ENCODE data around the gene TBX5.

The TBX5 gene

GRCh38 chr12:114425031-114425626 is 19.2 kb upstream of the TBX5 start:
- Histone ChIP-seq H3K4me3 (ENCODE audit: low read length) (no peak overlapping the region), H3F3A (ENCODE audit: control insufficient read depth, insufficient read depth) (no peaks in the 10 kb centered on the region), H3K4me1 (ENCODE audit: control insufficient read depth, low read length) (no peaks in the 10 kb centered on the region), H3K79me2 (ENCODE audit: control insufficient read depth, low read length) (no peaks in the 10 kb centered on the region), H3K27me3 (ENCODE audit: control insufficient read depth, low read length) (no peaks in the 10 kb centered on the region), H3K36me3 (ENCODE audit: control insufficient read depth, low read length) (no peaks in the 10 kb centered on the region), H3K27ac (ENCODE audit: low read depth, low read length) (no peak overlapping the region), H4K20me1 (ENCODE audit: control insufficient read depth, insufficient read depth, low read depth, low read length) (no peaks in the 10 kb centered on the region), H3K4me2 (ENCODE audit: low read length) (no peak overlapping the region), H3K9me2 (replicated peaks; ENCODE audit: control insufficient read depth, low read length) (no peaks in the 10 kb centered on the region), H3K9me3 (ENCODE audit: control insufficient read depth, insufficient read depth, low read length) (no peaks in the 10 kb centered on the region)
- TF ChIP-seq EZH2phosphoT487 (IDR thresholded peaks at IDR 0.05; ENCODE audit: borderline replicate concordance, low read length) (no peak), CTCF (IDR thresholded peaks at IDR 0.05; ENCODE audit: low read depth, low read length, poor library complexity, severe bottlenecking) (no peak)

- Histone ChIP-seq H3K27me3 (ENCODE audit: control insufficient read depth, low read length) (no peaks in the 10 kb centered on the region), H3K4me2 (ENCODE audit: low read length) (no peak overlapping the region), H3K27ac (ENCODE audit: low read depth, low read length) (no peak overlapping the region), H3K9me3 (ENCODE audit: control insufficient read depth, insufficient read depth, low read length) (no peaks in the 10 kb centered on the region), H3K4me3 (ENCODE audit: low read length) (no peak overlapping the region), H4K20me1 (ENCODE audit: control insufficient read depth, insufficient read depth, low read depth, low read length) (no peaks in the 10 kb centered on the region), H3K36me3 (ENCODE audit: control insufficient read depth, low read length) (no peaks in the 10 kb centered on the region), H3F3A (ENCODE audit: control insufficient read depth, insufficient read depth) (no peaks in the 10 kb centered on the region), H3K9me2 (replicated peaks; ENCODE audit: control insufficient read depth, low read length) (no peaks in the 10 kb centered on the region), H3K79me2 (ENCODE audit: control insufficient read depth, low read length) (no peaks in the 10 kb centered on the region), H3K4me1 (ENCODE audit: control insufficient read depth, low read length) (no peaks in the 10 kb centered on the region)
- TF ChIP-seq CTCF (IDR thresholded peaks at IDR 0.05; ENCODE audit: low read depth, low read length, poor library complexity, severe bottlenecking) (no peak), EZH2phosphoT487 (IDR thresholded peaks at IDR 0.05; ENCODE audit: borderline replicate concordance, low read length) (no peak)
These were observed 15.0 kb upstream of the TBX5 start for GRCh38 chr12:114420944-114421335.

- Histone ChIP-seq H3K4me1 (ENCODE audit: control insufficient read depth, low read length) (no peaks in the 10 kb centered on the region), H4K20me1 (ENCODE audit: control insufficient read depth, insufficient read depth, low read depth, low read length) (no peaks in the 10 kb centered on the region), H3K4me2 (ENCODE audit: low read length) (no peak overlapping the region), H3K9me3 (ENCODE audit: control insufficient read depth, insufficient read depth, low read length) (no peaks in the 10 kb centered on the region), H3K27ac (ENCODE audit: low read depth, low read length) (no peak overlapping the region), H3K36me3 (ENCODE audit: control insufficient read depth, low read length) (no peaks in the 10 kb centered on the region), H3K79me2 (ENCODE audit: control insufficient read depth, low read length) (no peaks in the 10 kb centered on the region), H3K4me3 (ENCODE audit: low read length) (no peak overlapping the region), H3K9me2 (replicated peaks; ENCODE audit: control insufficient read depth, low read length) (no peaks in the 10 kb centered on the region), H3K27me3 (ENCODE audit: control insufficient read depth, low read length) (peaks cover 2% of the 10 kb centered on the region; the same call in 1 of the 2 replicates), H3F3A (ENCODE audit: control insufficient read depth, insufficient read depth) (no peaks in the 10 kb centered on the region)
- TF ChIP-seq EZH2phosphoT487 (IDR thresholded peaks at IDR 0.05; ENCODE audit: borderline replicate concordance, low read length) (no peak), CTCF (IDR thresholded peaks at IDR 0.05; ENCODE audit: low read depth, low read length, poor library complexity, severe bottlenecking) (no peak)
These were observed 14.4 kb upstream of the TBX5 start for GRCh38 chr12:114420182-114420943.

Data from DOHH2 (cell line).